ENCODE data around the gene HTR4. TPM values are rescaled to one million over a fixed set of nuclear protein-coding genes. Genes with fewer than 3 reads are reported as not detected.

Gene HTR4
- total RNA-seq, 1 experiment from 2014 or later: not detected

- Histone ChIP-seq H3K27me3 (replicated peaks; ENCODE audit: insufficient read depth, low read depth, low read length, poor library complexity) (no peaks in the 10 kb centered on the region), H3K36me3 (ENCODE audit: insufficient read depth, low read length, poor library complexity, severe bottlenecking) (no peaks in the 10 kb centered on the region), H3K27ac (ENCODE audit: low read depth, low read length, poor library complexity, severe bottlenecking) (no peak overlapping the region), H3K9me3 (ENCODE audit: low read depth, low read length, poor library complexity, severe bottlenecking) (no peaks in the 10 kb centered on the region), H3K4me1 (ENCODE audit: insufficient read depth, low read length, poor library complexity, severe bottlenecking) (no peaks in the 10 kb centered on the region), H3K4me3 (ENCODE audit: low read depth, low read length, poor library complexity, severe bottlenecking) (no peak overlapping the region)
- CTCF ChIA-PET: no interaction called here
- intact Hi-C loops (cut with micrococcal nuclease; ENCODE audit: unreplicated experiment): no loop called here
- POLR2A ChIA-PET (ENCODE audit: low non-redundant PET): no interaction called here
- DNase-seq (ENCODE audit: low spot score): no peak
- TF ChIP-seq EZH2 (IDR thresholded peaks at IDR 0.05; ENCODE audit: borderline replicate concordance, low read depth, low read length, poor library complexity, severe bottlenecking): no peak
- TF ChIP-seq, protein P1, sequence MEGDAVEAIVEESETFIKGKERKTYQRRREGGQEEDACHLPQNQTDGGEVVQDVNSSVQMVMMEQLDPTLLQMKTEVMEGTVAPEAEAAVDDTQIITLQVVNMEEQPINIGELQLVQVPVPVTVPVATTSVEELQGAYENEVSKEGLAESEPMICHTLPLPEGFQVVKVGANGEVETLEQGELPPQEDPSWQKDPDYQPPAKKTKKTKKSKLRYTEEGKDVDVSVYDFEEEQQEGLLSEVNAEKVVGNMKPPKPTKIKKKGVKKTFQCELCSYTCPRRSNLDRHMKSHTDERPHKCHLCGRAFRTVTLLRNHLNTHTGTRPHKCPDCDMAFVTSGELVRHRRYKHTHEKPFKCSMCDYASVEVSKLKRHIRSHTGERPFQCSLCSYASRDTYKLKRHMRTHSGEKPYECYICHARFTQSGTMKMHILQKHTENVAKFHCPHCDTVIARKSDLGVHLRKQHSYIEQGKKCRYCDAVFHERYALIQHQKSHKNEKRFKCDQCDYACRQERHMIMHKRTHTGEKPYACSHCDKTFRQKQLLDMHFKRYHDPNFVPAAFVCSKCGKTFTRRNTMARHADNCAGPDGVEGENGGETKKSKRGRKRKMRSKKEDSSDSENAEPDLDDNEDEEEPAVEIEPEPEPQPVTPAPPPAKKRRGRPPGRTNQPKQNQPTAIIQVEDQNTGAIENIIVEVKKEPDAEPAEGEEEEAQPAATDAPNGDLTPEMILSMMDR (conservative IDR thresholded peaks at IDR 0.05; ENCODE audit: low read depth, low read length): no peak
- no TSS peak for BruUV-seq (replicated peaks)
These were observed 44.7 kb upstream of the HTR4 start for GRCh38 chr5:148699028-148699427.

- H3K36me3 ChIP-seq (ENCODE audit: insufficient read depth, low read length, poor library complexity, severe bottlenecking): no peaks in the 10 kb centered on the region
- no peak overlapping the region for H3K4me3 ChIP-seq (ENCODE audit: low read depth, low read length, poor library complexity, severe bottlenecking)
- BruUV-seq (replicated peaks): no TSS peak
- no peak for DNase-seq (ENCODE audit: low spot score)
- intact Hi-C loops (cut with micrococcal nuclease; ENCODE audit: unreplicated experiment): no loop called here
- no peaks in the 10 kb centered on the region for H3K27me3 ChIP-seq (replicated peaks; ENCODE audit: insufficient read depth, low read depth, low read length, poor library complexity)
- H3K27ac ChIP-seq (ENCODE audit: low read depth, low read length, poor library complexity, severe bottlenecking): no peak overlapping the region
- TF ChIP-seq EZH2 (IDR thresholded peaks at IDR 0.05; ENCODE audit: borderline replicate concordance, low read depth, low read length, poor library complexity, severe bottlenecking): no peak
- TF ChIP-seq, protein P1 (conservative IDR thresholded peaks at IDR 0.05; ENCODE audit: low read depth, low read length): no peak
- ChIA-PET POLR2A (ENCODE audit: low non-redundant PET) (no interaction called here), CTCF (no interaction called here)
- no peaks in the 10 kb centered on the region for H3K4me1 ChIP-seq (ENCODE audit: insufficient read depth, low read length, poor library complexity, severe bottlenecking)
- H3K9me3 ChIP-seq (ENCODE audit: low read depth, low read length, poor library complexity, severe bottlenecking): no peaks in the 10 kb centered on the region
These were observed 43.5 kb upstream of the HTR4 start for GRCh38 chr5:148697809-148698196.

DNA sequence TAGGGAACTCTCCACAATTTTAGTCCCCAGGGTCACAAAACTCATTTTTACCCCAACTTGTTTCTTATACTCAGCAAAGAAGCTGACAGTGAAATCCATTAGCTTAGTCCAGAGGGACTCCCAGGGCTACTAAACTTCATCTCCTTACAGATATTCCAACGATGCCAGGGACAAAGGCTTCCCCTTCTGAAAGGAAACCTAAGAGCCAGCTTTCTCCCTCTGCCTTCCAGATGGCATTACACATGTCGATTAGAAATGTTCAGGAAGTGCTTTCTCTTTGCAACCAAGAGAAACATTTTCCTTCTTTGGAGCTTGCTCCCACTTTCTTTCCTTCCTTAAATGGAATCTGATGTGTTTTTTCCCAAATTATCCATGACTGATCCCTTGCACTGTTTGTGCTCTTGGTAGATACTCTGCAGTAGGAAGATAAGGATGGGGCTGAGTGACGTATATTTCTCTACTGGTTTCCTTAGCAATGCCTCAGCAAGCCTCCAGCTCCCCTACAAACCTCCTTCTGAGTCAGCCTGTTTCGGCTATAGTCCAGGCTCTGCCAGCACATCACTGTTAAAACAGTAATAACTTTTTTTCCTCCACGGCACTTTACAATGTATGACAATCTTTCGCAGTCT is 43.0 kb upstream of the HTR4 start:
- intact Hi-C loops (cut with micrococcal nuclease; ENCODE audit: unreplicated experiment): no loop called here
- H3K36me3 ChIP-seq (ENCODE audit: insufficient read depth, low read length, poor library complexity, severe bottlenecking): no peaks in the 10 kb centered on the region
- no TSS peak for BruUV-seq (replicated peaks)
- H3K4me1 ChIP-seq (ENCODE audit: insufficient read depth, low read length, poor library complexity, severe bottlenecking): no peaks in the 10 kb centered on the region
- no peak overlapping the region for H3K4me3 ChIP-seq (ENCODE audit: low read depth, low read length, poor library complexity, severe bottlenecking)
- H3K27me3 ChIP-seq (replicated peaks; ENCODE audit: insufficient read depth, low read depth, low read length, poor library complexity): no peaks in the 10 kb centered on the region
- no peak overlapping the region for H3K27ac ChIP-seq (ENCODE audit: low read depth, low read length, poor library complexity, severe bottlenecking)
- DNase-seq (ENCODE audit: low spot score): no peak
- CTCF ChIA-PET: no interaction called here
- POLR2A ChIA-PET (ENCODE audit: low non-redundant PET): no interaction called here
- TF ChIP-seq EZH2 (IDR thresholded peaks at IDR 0.05; ENCODE audit: borderline replicate concordance, low read depth, low read length, poor library complexity, severe bottlenecking): no peak
- TF ChIP-seq, protein P1 (conservative IDR thresholded peaks at IDR 0.05; ENCODE audit: low read depth, low read length): no peak
- no peaks in the 10 kb centered on the region for H3K9me3 ChIP-seq (ENCODE audit: low read depth, low read length, poor library complexity, severe bottlenecking)
